Measurements from ENCODE around the gene SPNS2.

The SPNS2 gene

GRCh38 chr17:4553669-4554068, 55.0 kb downstream of the SPNS2 start:
- DNase-seq: no peak

- DNase-seq: no peak
These were observed 55.8 kb downstream of the SPNS2 start for GRCh38 chr17:4554441-4554996.

- DNase-seq: peak; percentile 67
These were observed 56.5 kb downstream of the SPNS2 start, which contains the start of gene MYBBP1A for GRCh38 chr17:4554997-4555799. Gene MYBBP1A (minus strand): TSS chr17:4555384. CDS start chr17:4555324, 60 bp downstream.

- no peak for DNase-seq
These were observed 57.4 kb downstream of the SPNS2 start for GRCh38 chr17:4555873-4556759.

GRCh38 chr17:4556996-4557395, 58.3 kb downstream of the SPNS2 start:
- no peak for DNase-seq

- no peak for DNase-seq
These were observed 59.1 kb downstream of the SPNS2 start for GRCh38 chr17:4557626-4558346.

- no peak for DNase-seq
These were observed 59.8 kb downstream of the SPNS2 start for GRCh38 chr17:4558347-4558971.

- no peak for DNase-seq
These were observed 60.6 kb downstream of the SPNS2 start for GRCh38 chr17:4559139-4559791.

GRCh38 chr17:4559966-4560365, 61.3 kb downstream of the SPNS2 start:
- DNase-seq: no peak

- DNase-seq: no peak
These were observed 61.7 kb downstream of the SPNS2 start, which contains the start of gene GGT6 for GRCh38 chr17:4560421-4560820. Gene GGT6 (minus strand): TSS chr17:4560577. CDS start chr17:4560521, 56 bp downstream.

GRCh38 chr17:4560837-4561256, 62.2 kb downstream of the SPNS2 start:
- peak; percentile 5 for DNase-seq

- DNase-seq: no peak
These were observed 63.6 kb downstream of the SPNS2 start for GRCh38 chr17:4562015-4562969.

GRCh38 chr17:4565209-4566141, 66.8 kb downstream of the SPNS2 start:
- peak; percentile 71 for DNase-seq

GRCh38 chr17:4566785-4567184, 68.1 kb downstream of the SPNS2 start:
- DNase-seq: peak; percentile 9

- DNase-seq: no peak
These were observed 70.9 kb downstream of the SPNS2 start for GRCh38 chr17:4569591-4569990.

- no peak for DNase-seq
These were observed 73.5 kb downstream of the SPNS2 start for GRCh38 chr17:4572131-4572530.

GRCh38 chr17:4573115-4573514, 74.4 kb downstream of the SPNS2 start:
- DNase-seq: no peak

GRCh38 chr17:4573669-4574068, 75.0 kb downstream of the SPNS2 start:
- DNase-seq: no peak

GRCh38 chr17:4574448-4575045, 75.9 kb downstream of the SPNS2 start:
- DNase-seq: no peak
